Measurements from ENCODE around the gene FAM118A. TPM values are rescaled to one million over a fixed set of nuclear protein-coding genes. Genes with fewer than 3 reads are reported as not detected.
"Not testable (repeated sequence)": the region's sequence is repeated elsewhere in the genome, so short reads cannot be mapped to it uniquely, and the experiment has no call there.

Gene FAM118A
- 10 to 100 TPM; 13.4 to 51.3 (median 28.3) TPM for polyA plus RNA-seq (ENCODE audit: insufficient read length in 4 of 4)

DNA sequence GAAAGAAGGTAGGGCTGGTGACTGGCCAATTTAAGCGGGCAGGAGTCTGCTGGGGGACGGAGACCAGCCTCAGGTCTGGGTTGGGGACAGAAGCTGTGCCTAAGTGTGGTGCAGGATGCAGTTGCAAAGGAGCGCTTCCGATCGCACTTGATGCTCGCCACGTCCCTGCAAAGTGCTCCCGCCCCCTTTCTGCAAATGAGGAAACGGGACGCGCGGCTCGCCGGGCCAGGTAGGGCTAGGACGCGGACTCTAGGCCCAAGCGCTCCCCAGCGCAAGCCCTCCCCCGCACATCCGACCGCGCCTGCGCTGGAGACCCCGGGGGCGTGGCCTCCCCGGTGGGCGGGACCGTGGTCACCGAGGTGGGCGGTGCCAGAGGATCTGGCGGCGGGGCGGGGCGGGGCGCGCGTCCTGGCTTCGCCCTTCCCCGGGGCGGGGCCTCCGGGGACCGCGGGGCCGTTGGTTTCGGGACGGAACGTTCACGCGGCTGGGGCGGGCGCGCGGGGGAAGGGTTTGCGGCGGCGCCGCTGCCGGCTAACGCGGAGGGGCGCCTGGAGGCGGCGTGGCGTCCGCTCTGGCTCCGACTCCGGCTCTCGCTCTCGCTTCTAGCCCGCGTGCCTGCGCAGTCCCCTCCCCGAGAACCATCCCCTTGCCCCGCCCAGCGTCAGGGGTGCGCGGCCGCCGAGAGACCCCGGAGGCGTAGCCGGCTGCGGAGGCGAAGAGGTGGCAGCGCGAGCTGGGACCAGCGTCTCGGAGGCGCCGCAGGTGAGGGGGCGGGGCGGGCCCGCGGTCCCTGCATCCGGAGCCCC lies at the start of gene FAM118A:
TSS of gene FAM118A (plus strand) at position 513 of the 806 bp plus-strand sequence. CDS start 12,446 bp downstream, outside the sequence.
- peak; percentile 85 to 90 (median 85) for DNase-seq (ENCODE audit: low read depth in 4 of 4, low spot score in 2 of 4)

DNA sequence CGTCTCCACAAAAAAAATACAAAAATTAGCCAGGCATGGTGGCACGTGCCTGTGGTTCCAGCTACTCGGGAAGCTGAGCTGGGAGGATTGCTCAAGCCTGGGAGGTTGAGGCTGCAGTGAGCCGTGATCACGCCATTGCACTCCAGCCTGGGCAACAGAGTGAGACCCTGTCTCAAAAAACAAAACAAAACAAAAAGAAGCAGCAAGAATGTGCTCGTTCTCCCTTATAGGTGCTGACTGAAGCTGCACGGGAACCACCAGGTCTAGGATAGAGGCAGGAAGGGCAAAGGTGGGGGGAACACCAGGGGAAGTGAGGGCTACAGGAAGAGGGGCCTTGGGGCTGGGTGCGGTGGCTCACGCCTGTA lies 49.4 kb upstream of the FAM118A start:
- DNase-seq (ENCODE audit: low read depth in 4 of 4, low spot score in 2 of 4): not testable (repeated sequence)

DNA sequence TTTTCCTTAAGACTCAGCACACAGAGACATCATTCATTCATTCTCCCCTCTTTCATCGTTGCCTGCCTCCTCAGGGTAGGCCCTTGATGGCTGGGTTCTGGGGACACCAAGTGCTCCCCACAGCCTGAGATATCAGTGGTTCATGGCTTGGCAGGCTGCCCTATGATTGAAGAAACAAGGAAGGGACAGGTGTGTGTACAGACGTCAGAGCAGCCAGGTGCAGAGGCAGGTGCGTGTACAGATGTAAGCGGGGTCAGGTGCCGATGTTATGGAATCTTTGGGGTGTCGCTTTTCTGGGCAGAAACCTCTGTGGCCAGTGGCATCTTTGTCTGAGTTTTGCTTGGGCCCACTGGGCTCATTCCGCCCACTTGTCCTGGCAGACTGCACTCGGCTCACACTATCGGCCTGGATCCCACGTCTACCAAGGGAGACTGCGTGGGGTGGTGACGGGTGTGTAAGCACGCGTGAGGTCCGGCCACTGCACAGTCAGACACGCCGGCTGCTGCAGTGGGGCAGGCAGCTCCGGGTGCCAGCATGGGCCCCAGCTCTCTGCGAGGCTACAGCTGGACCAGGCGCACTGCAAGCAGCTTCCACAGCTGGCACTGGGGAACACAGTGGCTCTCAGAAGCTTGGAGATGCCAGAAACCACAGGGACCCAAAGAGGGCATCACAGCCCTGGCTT lies 48.2 kb upstream of the FAM118A start:
- no peak for DNase-seq (ENCODE audit: low read depth in 4 of 4, low spot score in 2 of 4)

DNA sequence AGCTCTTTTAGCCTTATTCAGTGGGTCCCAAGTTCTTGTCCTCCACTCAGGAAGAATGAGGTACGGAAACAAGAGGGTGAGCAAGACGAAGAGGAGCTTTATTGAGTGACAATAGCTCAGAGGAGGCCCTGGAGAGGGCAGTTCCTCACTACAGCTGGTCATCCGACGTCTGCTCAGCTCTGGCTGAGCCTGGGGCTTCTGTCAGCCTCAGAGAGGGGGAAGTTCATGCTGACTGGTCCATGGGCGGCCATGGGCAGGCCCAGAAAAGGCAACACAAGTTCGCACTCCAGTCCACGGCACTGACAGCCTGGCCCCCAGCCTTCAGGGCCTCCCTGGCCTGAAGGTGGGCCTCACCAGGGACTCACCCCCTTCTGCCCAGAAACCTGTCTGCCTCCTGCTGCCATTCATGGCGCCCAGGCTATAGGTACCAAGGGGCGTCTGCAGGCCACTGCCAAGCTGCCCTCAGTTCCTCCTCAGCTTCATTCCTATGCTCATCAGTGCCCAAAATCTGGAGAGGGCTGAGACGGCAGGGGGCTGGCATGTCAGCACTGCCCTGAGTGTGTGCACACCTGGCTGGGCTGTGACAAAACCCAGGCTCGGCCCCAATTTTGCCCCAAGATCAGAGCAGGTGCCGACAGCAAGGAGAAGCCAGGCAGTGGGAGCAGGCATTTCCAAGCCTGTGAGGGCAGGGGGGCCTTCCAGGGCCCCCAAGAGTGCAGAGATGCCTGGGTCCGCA lies 47.4 kb upstream of the FAM118A start:
- DNase-seq (ENCODE audit: low read depth in 4 of 4, low spot score in 2 of 4): no peak

DNA sequence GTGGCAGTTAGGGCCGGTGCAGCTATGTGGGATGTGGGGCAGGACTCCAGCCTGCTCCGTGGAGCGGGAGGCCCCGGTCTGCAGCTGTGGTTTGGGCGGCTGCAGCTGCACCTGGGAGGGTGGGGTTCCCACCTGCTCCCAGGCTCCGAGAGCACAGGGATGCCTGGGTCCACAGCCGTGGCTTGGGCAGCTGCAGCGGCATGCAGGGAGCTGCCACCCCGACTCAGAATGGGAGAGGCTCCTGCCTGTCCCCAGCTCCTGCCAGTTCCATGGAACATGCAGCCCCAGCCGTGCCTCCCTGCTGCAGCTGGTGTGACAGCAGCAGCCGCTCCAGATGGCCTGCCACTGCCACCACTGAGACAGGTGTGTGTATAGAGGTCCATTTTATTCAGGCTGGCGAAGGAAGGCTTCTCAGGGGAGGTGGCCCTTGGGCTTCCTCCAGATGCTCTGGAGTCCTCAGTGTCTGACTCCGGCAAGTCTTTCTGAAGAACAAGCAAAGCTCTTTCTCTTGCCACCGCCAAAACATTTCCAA lies 46.7 kb upstream of the FAM118A start:
- DNase-seq (ENCODE audit: low read depth in 4 of 4, low spot score in 2 of 4): no peak

DNA sequence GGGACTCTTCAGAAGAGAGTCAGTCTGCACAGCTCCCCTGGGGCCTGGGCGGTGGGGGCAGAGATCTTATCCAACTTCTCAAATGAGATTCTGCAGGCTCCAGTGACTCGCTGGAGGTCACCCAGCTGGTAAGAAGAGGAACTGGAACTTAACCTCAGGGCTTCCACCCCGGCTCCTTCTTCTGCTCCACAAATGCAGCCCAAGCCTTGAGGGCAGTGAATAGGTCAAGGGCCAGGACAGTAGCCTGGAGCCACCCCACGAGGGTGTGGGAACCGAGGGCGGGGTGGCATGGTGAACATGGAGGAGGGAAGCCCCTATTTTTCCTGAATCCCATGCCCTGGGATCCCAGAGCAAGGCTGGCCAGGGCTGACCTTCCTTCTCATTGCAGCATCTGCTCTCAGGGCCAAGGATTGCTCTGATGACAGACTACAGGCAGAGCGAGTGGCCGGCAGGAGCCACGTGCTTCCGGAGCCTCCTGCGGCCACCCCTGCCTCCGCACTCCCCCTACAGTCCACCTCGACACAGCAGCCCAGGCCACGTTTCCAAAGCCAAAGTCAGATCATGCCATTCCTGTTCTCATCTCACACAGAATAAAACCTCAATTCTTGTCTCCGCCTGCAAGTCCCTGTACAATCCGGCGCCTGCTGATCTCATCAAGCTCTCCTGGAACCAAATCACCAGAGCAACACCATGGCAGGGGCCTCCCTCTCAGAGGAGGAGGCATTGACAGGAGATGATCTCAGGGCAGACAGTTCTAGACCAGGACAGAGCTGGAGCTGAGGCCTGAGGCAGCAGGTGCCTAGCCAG lies 46.1 kb upstream of the FAM118A start:
- DNase-seq (ENCODE audit: low read depth in 4 of 4, low spot score in 2 of 4): no peak

DNA sequence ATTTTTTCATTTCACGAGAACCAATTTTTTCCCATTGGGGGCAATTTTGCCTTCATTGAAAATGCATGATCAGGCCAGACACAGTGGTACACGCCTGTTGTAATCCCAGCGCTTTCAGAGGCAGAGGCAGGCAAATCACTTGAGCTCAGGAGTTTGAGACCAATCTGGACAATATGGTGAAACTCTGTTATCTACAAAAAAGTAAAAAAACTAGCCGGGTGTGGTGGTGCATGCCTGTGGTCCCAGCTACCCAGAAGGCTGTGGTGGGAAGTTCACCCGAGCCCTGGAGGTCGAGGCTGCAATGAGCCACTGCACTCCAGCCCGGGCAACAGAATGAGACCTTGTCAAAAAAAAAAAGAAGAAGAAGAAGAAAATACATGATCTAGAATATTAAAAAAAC lies 44.2 kb upstream of the FAM118A start:
- no peak for DNase-seq (ENCODE audit: low read depth in 4 of 4, low spot score in 2 of 4)

DNA sequence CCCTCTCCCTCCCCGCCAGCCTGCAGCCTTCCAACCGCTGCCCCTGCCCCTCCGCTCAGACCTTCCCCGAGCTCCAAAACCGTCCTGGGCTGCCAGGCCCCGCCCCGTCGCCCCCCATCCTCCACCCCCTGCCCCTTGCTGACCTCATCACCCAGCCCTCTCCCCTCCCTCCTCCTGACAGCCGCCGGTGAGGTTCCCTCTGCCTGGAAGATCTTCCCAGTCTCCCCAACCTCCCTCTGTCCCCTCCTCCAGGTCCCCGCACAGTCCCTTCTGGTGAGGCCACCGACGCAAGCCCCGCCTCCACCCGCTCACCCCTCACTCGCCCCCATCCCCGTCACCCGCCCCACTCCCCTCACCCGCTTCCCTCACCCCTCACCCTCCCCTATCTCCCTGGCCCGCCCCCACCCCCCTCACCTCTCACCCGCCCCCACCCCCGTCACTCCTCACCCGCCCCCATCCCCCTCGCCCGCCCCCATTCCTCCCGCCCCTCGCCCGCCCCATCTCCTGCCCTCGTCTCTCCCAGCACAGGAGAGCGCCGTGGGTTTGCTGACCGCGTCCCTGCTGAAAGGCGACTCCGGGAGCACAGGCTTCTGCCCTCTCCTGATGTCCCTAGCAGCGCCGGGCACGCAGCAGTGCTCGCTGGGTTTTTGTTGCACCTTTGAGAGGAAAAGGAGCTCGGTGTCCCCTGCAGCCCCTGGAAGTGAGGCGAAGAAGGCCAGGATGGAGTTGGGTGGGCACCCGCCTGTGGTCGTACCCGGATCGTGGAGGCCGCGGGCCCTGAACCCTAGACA lies 41.4 kb upstream of the FAM118A start:
- no peak for DNase-seq (ENCODE audit: low read depth in 4 of 4, low spot score in 2 of 4)

DNA sequence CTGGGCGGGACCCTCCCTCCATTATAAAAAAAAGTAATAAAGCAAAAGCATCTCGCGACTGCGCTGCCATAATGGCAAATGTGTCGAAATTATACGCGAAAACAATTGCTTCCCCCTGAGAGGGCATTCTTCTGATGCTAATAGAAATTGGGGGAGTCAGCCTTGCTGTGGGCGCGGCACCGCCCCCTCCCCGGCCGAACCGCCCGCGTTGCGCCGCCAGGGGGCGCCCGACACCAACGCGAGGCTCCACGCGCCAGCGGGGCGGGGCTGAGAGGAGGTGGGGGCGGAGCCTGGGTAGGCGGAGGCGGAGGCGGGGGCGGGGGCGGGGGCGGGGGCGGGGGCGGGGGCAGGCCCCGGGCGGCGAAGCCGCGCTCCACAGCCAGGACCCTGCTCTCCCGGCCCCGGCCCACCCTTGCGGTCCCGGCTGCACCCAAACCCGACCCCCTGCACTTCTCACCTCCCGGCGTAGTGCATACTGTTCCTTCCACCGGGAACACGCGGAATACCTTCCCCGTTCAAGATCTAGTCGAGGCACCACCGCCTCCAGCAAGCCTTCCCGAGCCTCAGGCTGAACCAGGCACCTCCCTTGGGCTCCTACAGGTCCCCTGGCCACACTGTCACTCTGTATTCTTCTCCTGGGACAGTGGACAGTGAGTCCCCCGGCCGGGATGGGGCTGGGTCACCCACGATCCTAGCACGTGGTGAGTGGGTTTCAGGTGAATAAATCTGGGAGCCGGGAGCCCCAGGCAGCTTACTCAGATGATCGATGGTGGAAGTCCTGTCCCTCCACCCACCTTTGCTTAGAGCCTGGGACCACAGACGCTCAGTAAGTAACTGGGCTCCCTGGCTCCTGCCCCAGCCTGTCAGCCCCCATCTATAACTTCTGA lies 40.5 kb upstream of the FAM118A start:
- peak in 2 of 4 donors; percentile 69 to 75 for DNase-seq (ENCODE audit: low read depth in 4 of 4, low spot score in 2 of 4)

DNA sequence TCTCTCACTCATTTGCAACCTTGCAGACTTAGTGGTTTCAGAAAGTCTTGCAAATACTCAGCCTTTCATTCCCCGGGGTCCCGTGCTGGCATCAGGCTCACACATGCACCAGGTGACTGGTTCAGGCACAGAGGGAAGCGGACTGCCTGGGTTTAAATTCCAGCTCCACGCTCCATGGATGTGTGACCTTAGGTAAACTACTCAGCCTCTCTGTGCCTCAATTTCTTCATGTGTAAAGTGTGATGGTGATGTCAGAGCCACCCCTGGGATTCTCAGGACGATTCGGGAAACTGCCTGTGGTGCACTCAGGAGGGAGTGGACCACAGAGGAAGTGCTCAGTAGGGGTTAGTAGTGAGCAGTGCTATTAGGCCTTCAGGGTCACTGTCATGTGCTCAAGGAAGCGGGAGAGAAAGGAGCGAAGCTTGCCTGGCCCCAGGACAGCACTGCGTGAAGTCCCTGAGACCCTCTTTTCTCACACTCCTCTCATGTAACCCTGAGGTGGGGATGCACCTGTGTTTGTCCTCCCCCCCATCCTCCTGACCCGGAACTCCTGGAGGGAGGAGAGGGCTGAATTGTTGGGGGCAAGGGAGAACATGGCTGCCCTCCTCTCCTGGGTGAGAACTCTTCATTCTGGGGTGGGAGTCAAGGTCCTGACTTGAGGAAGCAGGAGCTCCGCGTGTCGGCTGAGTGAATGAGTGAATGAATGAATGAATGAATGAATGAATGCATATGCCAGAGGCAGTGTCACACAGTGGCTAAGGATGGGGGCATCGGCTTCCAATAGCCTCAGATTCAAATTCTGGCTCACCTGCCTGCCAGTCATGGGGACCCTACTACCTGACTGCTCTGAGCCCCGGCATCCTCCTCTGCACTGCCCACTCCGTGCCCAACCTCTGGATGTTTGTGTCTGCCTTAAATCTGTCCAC lies 39.4 kb upstream of the FAM118A start:
- no peak for DNase-seq (ENCODE audit: low read depth in 4 of 4, low spot score in 2 of 4)

DNA sequence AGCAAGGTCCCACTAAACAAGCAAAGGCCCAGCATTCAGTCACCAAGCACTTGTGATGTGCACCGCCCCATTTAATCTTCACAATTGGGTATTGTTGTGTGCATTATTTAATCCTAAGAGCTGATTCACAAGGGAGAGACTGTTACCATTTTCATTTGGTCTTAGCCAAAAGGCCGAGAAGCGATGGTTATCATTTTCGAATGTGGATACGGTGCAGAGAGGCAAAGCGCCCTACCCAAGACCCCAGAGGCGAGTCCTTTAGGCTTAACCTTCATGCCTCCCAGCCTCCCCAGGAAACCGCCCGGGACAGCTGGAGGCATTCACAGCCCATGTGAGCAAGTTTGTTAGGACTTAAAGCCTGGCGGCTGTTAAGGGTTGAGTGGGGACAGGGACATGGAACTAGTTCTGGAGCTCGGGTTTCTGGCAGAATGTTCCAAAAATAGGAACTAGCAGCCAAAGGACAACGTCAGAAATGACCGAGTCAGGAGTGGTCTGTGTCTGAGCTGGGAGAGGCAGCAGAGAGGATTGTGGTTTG lies 38.0 kb upstream of the FAM118A start:
- peak in 1 of 4 donors; percentile 51 for DNase-seq (ENCODE audit: low read depth in 4 of 4, low spot score in 2 of 4)

DNA sequence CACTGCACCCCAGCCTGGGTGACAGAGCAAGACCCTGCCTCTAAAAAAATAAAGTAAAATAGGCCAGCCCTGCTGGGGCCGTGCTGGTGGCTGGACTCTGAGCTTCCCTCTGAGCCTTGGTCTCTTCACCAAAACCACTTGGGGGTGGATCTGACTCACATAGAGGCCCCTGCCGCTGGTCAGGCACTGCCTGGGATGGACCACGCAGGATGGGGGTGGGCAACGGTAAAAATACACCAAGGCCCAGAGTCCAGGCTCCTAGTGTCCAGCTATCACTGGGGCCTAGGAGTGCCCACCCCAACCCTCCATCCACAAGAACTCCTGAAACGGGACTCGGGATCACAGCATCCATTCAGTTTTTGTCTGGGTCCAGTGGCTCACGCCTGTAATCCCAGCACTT lies 37.2 kb upstream of the FAM118A start:
- DNase-seq (ENCODE audit: low read depth in 4 of 4, low spot score in 2 of 4): no peak

DNA sequence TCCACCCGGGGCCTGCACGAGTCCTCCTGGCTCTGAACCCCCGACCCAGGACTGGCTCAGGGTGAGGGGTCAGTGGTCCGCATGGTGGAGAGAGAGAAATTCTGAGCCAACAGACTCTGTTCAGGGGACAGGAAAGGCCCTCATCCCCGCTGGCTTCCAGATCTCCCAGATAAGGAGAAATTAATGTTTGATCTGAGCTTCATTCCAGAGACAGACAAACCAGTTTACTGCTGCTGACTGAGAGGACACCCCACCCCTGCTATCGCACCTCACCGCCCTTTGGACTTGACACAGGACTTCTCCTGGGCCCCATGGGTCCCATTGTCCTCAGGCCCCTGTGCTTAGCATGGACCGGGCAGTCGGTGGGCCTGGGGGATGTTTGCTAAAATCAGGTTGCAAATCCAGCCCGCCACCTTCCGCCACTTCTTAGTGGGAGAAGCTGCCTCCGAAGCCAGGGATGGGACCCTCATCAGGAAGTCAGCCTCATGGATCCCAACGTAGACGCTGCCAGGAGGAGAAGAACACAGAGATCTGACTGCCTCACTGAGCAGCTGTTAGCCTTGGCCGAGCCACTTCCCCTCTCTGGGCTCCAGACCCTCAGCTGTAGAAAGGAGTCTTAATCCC lies 36.2 kb upstream of the FAM118A start:
- no peak for DNase-seq (ENCODE audit: low read depth in 4 of 4, low spot score in 2 of 4)

DNA sequence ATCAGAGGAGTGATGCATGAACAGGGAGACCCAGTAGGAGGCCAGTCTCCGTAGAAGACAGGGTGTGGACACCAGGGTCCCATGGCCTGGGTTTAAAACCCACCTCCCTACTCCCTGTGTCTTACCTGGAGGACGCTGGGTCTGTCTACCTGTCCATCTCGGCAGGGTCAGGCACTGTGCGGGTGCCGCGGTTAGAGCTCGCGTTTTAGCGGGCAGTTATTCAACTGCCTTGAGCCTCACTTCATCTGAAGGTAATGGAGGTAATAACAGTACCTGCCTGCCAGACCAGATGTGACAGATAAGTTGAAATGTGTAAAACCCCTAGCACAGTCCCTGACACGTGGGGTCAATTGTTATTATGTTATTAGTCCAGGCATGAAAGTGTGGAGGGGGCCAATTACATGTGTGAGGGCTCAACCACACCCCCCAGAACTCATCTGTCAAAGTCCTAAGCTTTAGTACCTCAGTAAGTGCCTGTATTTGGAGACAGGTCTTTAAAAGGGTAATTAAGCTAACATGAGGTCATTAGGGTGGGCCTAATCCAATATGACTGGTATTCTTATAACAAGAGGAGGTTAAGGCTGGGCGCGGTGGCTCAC lies 33.1 kb upstream of the FAM118A start:
- DNase-seq (ENCODE audit: low read depth in 4 of 4, low spot score in 2 of 4): no peak

DNA sequence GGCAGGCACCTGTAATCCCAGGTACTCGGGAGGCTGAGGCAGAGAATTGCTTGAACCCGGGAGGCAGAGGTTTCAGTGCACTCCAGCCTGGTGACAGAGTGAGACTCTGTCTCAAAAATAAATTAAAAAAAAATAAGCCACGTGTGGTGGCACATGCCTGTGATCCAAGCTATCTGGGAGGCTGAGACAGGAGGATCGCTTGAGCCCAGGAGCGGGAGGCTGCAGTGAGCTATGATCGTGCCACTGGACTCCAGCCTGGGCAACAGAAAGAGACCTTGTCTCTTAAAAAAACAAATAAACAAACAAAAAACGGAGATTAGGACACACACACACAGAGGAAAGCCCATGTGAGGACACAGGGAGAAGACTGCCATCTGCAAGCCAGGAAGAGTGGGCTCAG lies 32.0 kb upstream of the FAM118A start:
- not testable (repeated sequence) for DNase-seq (ENCODE audit: low read depth in 4 of 4, low spot score in 2 of 4)

DNA sequence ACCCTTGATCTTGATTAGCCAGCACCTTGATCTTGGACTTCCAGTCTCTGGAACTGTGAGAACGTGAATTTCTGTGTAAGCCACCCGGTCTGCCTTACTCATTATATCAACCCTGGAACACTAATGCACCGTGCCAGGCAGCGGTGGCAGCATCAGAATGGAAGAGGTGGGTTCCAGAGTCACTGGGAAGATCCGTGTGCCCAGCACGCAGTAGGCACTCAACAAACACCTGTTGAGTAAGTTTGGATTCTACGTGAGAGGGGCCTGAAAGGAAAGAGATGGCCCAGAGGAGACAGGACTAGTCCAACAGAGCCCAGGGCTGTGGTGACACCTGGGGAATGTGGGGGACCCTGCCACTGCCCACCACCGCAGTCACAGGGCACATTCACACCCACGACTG lies 31.6 kb upstream of the FAM118A start:
- no peak for DNase-seq (ENCODE audit: low read depth in 4 of 4, low spot score in 2 of 4)
